Esophagus muscularis mucosa (tissue), 4 donors: ENCODE measurements around the gene LRSAM1. TPM values are rescaled to one million over a fixed set of nuclear protein-coding genes. Genes with fewer than 3 reads are reported as not detected.

Source experiments
- DNase-seq: peaks from one replicate; pipeline ENCODE4 v3.0.0-alpha.2; 2017; ENCODE audit errors: extremely low spot score
- H3K27ac ChIP-seq, 4 donors: fragments of 200-600 bp; sonication (generic); replicated peaks in 1 of 4; 1 replicate in 3 of 4; 2 replicates in 1 of 4; pipeline ENCODE4 v1.5.1; 2016 to 2019; ENCODE audit warnings: mild to moderate bottlenecking in 1 of 4
- H3K27me3 ChIP-seq, 4 donors: fragments of 200-600 bp; sonication (generic); one replicate each; pipeline versions ENCODE4 v1.5.1 to v1.6.0; 2016 to 2019
- H3K36me3 ChIP-seq, 4 donors: fragments of 200-600 bp; sonication (generic); one replicate each; pipeline ENCODE4 v1.5.1; 2016 to 2019
- H3K4me1 ChIP-seq, 4 donors: fragments of 200-600 bp; sonication (generic); one replicate each; pipeline ENCODE4 v1.5.1; 2016 to 2019
- H3K4me3 ChIP-seq, 4 donors: fragments of 200-600 bp; sonication (generic); 1 replicate in 2 of 4; 2 replicates in 2 of 4; pipeline ENCODE4 v1.5.1; 2016 to 2019; ENCODE audit warnings: mild to moderate bottlenecking in 4 of 4, moderate library complexity in 1 of 4
- H3K9me3 ChIP-seq, 4 donors: fragments of 200-600 bp; sonication (generic); 1 replicate in 3 of 4; 2 replicates in 1 of 4; pipeline ENCODE4 v1.5.1; 2016 to 2019
- EP300 ChIP-seq: sonication (generic); formaldehyde crosslinking; IDR thresholded peaks from one replicate; pipeline ENCODE4 v1.6.1; 2017; ENCODE audit warnings: antibody characterized with exemption
- POLR2A ChIP-seq: fragments of 450-650 bp; IDR thresholded peaks from one replicate; pipeline ENCODE4 v1.6.1; 2017; ENCODE audit warnings: antibody characterized with exemption, moderate library complexity, mild to moderate bottlenecking, low read depth
- POLR2AphosphoS5 ChIP-seq, 2 donors: sonication (generic); formaldehyde crosslinking; IDR thresholded peaks; one replicate each; pipeline ENCODE4 v1.6.1; 2017; ENCODE audit warnings: antibody characterized with exemption in 2 of 2
- WGBS: methylation state at CpG from one replicate; pipeline ENCODE4 v1.1.5; 2018; 5-methylcytosine and 5-hydroxymethylcytosine counted together
- intact Hi-C: fragments of 100-400 bp; cut with DNase I; formaldehyde crosslinking; loops from one replicate; pipeline ENCODE4 v1.15.1; 2023
- total RNA-seq, 4 donors: library from RNA; depleted of rRNA; stranded (reverse); fragments of >200 nt; gene quantifications; one replicate each; pipeline versions ENCODE4 v1.1.0 to v1.2.1, GENCODE V29; 2016
- TF ChIP-seq, protein P1 (sequence below), 3 experiments: fragments of 200-600 bp in 2 of 3; fragments of 450-650 bp in 1 of 3; sonication (generic) in 2 of 3; IDR thresholded peaks; one replicate each; pipeline ENCODE4 v1.5.1; 2017 to 2019; ENCODE audit warnings: antibody characterized with exemption in 3 of 3, mild to moderate bottlenecking in 2 of 3, moderate library complexity in 1 of 3

The LRSAM1 gene
- total RNA-seq, 4 donors from 2014 or later, result 13.6 to 26.2 (median 18.8) TPM

DNA sequence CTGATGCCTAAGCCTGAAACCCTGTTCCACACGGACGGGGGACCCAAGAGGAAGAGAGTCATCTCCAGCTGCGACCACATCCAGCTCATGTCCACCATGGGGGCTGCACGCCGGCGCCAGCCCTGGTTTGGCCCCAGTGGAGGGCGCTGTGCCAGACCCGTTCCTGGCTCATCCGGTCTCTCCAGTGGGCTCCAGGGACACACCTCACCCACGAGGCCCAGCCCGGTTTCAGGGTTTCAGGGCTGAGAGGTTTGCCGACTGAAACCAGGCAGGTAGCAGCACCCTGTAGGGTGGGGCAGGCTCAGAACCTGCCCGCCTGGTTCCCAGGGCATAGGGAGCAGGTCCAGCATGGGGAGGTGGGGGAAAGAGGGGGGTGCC is 89.3 kb downstream of the LRSAM1 start:
- TF ChIP-seq, protein P1, sequence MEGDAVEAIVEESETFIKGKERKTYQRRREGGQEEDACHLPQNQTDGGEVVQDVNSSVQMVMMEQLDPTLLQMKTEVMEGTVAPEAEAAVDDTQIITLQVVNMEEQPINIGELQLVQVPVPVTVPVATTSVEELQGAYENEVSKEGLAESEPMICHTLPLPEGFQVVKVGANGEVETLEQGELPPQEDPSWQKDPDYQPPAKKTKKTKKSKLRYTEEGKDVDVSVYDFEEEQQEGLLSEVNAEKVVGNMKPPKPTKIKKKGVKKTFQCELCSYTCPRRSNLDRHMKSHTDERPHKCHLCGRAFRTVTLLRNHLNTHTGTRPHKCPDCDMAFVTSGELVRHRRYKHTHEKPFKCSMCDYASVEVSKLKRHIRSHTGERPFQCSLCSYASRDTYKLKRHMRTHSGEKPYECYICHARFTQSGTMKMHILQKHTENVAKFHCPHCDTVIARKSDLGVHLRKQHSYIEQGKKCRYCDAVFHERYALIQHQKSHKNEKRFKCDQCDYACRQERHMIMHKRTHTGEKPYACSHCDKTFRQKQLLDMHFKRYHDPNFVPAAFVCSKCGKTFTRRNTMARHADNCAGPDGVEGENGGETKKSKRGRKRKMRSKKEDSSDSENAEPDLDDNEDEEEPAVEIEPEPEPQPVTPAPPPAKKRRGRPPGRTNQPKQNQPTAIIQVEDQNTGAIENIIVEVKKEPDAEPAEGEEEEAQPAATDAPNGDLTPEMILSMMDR (IDR thresholded peaks at IDR 0.05), result no peak
- TF ChIP-seq EP300, result no peak
- no peak for TF ChIP-seq POLR2AphosphoS5 (IDR thresholded peaks at IDR 0.05)
- TF ChIP-seq POLR2A, result no peak
- H3K9me3 ChIP-seq, result no peaks in the 10 kb centered on the region
- peaks cover 53 to 100% (median 98%) of the 10 kb centered on the region in 4 donors for H3K4me1 ChIP-seq
- H3K4me3 ChIP-seq, result no peak overlapping the region
- no peak for DNase-seq
- no peaks in the 10 kb centered on the region for H3K36me3 ChIP-seq
- WGBS, result 66% methylated on average over 4 of the region's 13 CpGs
- intact Hi-C loops, result no loop called here
- H3K27ac ChIP-seq, result peak overlapping the region; percentile 56 to 77 (median 61)
- no peaks in the 10 kb centered on the region for H3K27me3 ChIP-seq

DNA sequence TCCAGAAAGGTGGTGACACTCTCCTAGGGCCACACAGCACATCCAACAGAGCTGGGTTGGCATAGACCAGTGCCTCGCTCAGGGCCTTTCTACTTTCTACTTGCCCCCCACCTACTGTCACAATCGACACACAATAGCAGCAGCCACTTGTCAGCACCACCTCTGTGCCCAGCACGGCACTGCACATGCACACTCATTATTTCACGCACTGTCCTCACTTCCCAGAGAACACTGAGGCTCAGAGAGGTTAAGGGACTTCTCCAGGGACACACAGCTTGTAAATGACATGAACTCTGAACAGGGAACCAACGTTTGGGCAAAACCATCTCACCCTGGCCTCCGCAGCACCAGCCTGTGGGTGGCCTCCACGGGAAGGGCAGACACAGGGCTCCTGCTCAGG is 89.9 kb downstream of the LRSAM1 start:
- 88% methylated on average over 7 of the region's 7 CpGs for WGBS
- Histone ChIP-seq H3K4me3 (no peak overlapping the region), H3K27me3 (no peaks in the 10 kb centered on the region), H3K27ac (peak overlapping the region; percentile 56 to 77 (median 61)), H3K9me3 (no peaks in the 10 kb centered on the region), H3K36me3 (no peaks in the 10 kb centered on the region), H3K4me1 (peaks cover 59 to 100% (median 98%) of the 10 kb centered on the region in 4 donors)
- intact Hi-C loops, result no loop called here
- DNase-seq, result no peak
- TF ChIP-seq POLR2AphosphoS5 (IDR thresholded peaks at IDR 0.05), result no peak
- TF ChIP-seq EP300, result no peak
- no peak for TF ChIP-seq POLR2A
- TF ChIP-seq, protein P1 (IDR thresholded peaks at IDR 0.05), result no peak

DNA sequence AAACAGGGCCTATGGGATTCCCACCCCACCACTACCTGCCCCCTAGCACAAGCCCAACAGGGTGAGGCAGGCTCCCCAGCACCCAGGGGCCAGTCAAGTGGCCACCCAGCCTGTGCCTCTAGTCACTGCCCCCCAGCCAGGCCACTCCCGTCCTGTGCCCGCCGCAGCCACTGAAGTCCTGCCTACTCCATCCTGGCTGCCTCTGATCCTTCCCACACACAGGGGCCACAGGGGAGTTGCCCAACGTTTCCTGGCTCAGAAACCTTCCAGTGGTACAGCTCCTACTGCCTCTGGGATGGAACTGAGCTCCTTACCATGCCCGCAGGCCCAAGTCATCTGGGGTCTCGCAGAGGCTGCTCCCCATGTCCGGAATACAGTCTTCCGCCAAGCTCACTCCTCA is 90.6 kb downstream of the LRSAM1 start:
- intact Hi-C loops, result no loop called here
- TF ChIP-seq POLR2AphosphoS5 (IDR thresholded peaks at IDR 0.05) (no peak), EP300 (no peak), POLR2A (no peak)
- TF ChIP-seq, protein P1 (IDR thresholded peaks at IDR 0.05), result no peak
- DNase-seq, result no peak
- no peaks in the 10 kb centered on the region for H3K27me3 ChIP-seq
- 85% methylated on average over 8 of the region's 8 CpGs for WGBS
- peaks cover 59 to 100% (median 98%) of the 10 kb centered on the region in 4 donors for H3K4me1 ChIP-seq
- H3K9me3 ChIP-seq, result no peaks in the 10 kb centered on the region
- H3K27ac ChIP-seq, result peak overlapping the region; percentile 56 to 77 (median 61)
- H3K36me3 ChIP-seq, result no peaks in the 10 kb centered on the region
- no peak overlapping the region for H3K4me3 ChIP-seq

DNA sequence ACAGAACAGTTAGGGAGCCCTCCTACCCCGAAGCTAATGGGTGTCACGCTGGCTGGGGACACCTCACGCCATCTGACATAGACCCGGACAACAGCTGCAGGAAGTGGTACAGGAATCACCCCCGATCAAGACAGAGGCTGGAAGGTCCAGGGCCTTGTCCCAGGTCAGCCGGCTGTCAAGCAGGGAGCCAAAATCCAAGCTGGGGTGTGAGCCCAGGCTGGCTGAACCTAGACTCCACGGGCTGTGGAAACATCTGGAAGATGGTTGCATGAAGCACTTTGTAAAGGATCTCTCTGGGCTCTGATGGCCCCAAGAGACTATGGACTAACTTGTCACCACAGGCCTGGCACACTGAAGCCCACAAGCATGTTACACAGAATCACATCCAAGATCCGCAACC is 91.9 kb downstream of the LRSAM1 start:
- TF ChIP-seq EP300 (no peak), POLR2A (no peak), POLR2AphosphoS5 (IDR thresholded peaks at IDR 0.05) (no peak)
- TF ChIP-seq, protein P1 (IDR thresholded peaks at IDR 0.05), result no peak
- DNase-seq, result no peak
- Histone ChIP-seq H3K9me3 (no peaks in the 10 kb centered on the region), H3K4me3 (no peak overlapping the region), H3K36me3 (peaks cover 0 to 4% (median 2%) of the 10 kb centered on the region in 4 donors), H3K4me1 (peaks cover 58 to 97% (median 86%) of the 10 kb centered on the region in 4 donors), H3K27me3 (no peaks in the 10 kb centered on the region), H3K27ac (peak overlapping the region; percentile 56 to 77 (median 61))
- WGBS, result 50% methylated on average over 3 of the region's 8 CpGs
- intact Hi-C loops, result no loop called here

DNA sequence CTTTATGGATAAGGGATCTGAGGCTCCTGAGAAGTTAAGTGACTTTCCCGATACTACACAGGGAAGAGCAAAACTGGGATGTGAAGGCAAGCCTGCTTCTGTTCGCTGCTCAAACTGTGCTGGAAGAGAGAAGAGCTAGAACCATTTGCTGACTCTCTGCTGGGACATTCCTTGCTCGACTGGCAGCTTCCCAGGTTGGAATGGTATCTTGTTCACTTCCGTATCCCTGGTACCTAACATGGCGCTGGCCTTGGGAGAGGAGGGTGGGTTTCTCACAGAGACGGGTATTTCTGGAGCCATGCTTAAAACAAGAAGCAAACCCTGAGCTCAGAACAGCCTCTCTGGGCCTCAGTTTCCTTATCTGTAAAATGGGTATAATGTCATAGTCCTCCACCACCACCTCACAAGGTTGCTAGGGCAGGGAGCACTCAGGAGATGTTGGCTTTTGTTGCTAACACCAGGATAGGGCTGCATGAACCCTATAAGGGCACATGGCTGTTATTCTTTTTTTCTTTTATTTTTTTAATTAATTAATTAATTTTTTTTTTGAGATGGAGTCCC is 92.7 kb downstream of the LRSAM1 start:
- Histone ChIP-seq H3K4me3 (no peak overlapping the region), H3K9me3 (no peaks in the 10 kb centered on the region), H3K4me1 (peaks cover 58 to 92% (median 86%) of the 10 kb centered on the region in 4 donors), H3K27me3 (no peaks in the 10 kb centered on the region), H3K27ac (peak overlapping the region; percentile 56 to 77 (median 60)), H3K36me3 (peaks cover 0 to 5% (median 2%) of the 10 kb centered on the region in 4 donors)
- TF ChIP-seq, protein P1 (IDR thresholded peaks at IDR 0.05), result no peak
- TF ChIP-seq EP300, result no peak
- WGBS, result 70% methylated on average over 6 of the region's 6 CpGs
- intact Hi-C loops, result no loop called here
- DNase-seq, result no peak
